GM12875 (cell line): ENCODE data around the gene PIEZO2.

Experiments used
- H3K4me3 ChIP-seq: one replicate; pipeline ENCODE4 v1.5.1; 2011; ENCODE audit warnings: low read depth, low read length, control low read depth
- CTCF ChIP-seq: IDR thresholded peaks from 2 replicates; pipeline ENCODE4 v1.5.1; 2011; ENCODE audit warnings: low read depth, mild to moderate bottlenecking, control low read depth, inconsistent platforms, low read length, moderate library complexity, borderline replicate concordance; ENCODE audit not compliant: insufficient read depth

Gene PIEZO2

GRCh38 chr18:10997885-10998284 lies 151.5 kb downstream of the PIEZO2 start:
- H3K4me3 ChIP-seq, result no peak overlapping the region
- TF ChIP-seq CTCF, result no peak

GRCh38 chr18:10995550-10995949 lies 153.8 kb downstream of the PIEZO2 start:
- no peak overlapping the region for H3K4me3 ChIP-seq

GRCh38 chr18:10989486-10989885 lies 159.9 kb downstream of the PIEZO2 start:
- H3K4me3 ChIP-seq, result no peak overlapping the region

More at GRCh38 chr18:10995550-10995949, 153.8 kb downstream of the PIEZO2 start:
- TF ChIP-seq CTCF, result no peak

GRCh38 chr18:10985689-10986088 lies 163.7 kb downstream of the PIEZO2 start:
- H3K4me3 ChIP-seq, result no peak overlapping the region
- TF ChIP-seq CTCF, result no peak

More at GRCh38 chr18:10989486-10989885, 159.9 kb downstream of the PIEZO2 start:
- no peak for TF ChIP-seq CTCF

GRCh38 chr18:10979411-10979810 lies 170.0 kb downstream of the PIEZO2 start:
- no peak overlapping the region for H3K4me3 ChIP-seq
- TF ChIP-seq CTCF, result no peak

GRCh38 chr18:10977042-10977441 lies 172.3 kb downstream of the PIEZO2 start:
- no peak overlapping the region for H3K4me3 ChIP-seq
- no peak for TF ChIP-seq CTCF

- H3K4me3 ChIP-seq, result no peak overlapping the region
- no peak for TF ChIP-seq CTCF
Observed at GRCh38 chr18:10973567-10974203, 175.7 kb downstream of the PIEZO2 start.
